ENCODE data around the gene ARFGAP1. TPM values are rescaled to one million over a fixed set of nuclear protein-coding genes. Genes with fewer than 3 reads are reported as not detected.
"Not testable (repeated sequence)": the region's sequence is repeated elsewhere in the genome, so short reads cannot be mapped to it uniquely, and the experiment has no call there.

Gene ARFGAP1
- total RNA-seq, 1 experiment from 2014 or later: 79.6 TPM

DNA sequence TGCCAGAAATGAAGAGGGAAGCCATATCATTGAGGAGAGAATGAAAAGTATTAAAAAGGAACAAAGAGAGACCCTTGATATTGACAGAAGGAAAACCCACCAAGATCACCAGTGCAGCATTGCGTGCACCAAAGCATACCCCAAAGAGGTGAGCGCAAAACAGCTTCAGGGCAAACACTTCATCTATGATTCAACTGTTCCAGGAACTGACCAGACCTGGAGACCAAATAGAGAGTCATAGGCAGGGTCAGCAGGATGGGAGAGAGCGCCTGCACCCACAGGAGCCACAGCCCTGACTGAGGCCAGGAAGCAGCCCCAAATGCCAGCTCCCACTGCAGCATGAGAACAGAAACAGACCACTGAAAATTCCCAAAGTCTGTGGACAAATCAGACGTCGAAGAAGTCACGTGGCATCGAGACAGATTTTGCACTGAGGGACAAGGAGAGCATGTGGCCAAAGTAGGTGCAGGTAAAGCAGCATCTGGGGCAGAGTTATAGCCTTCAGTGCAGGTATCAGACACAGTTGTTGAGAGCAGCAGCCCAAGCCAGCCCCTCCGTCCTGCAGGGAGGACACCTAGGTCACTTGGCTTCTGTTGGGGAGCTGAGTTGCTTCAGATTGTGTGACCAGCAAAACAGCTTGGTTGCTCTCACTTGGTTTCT is 59.3 kb downstream of the ARFGAP1 start:
- no peak for DNase-seq (ENCODE audit: low read depth)

DNA sequence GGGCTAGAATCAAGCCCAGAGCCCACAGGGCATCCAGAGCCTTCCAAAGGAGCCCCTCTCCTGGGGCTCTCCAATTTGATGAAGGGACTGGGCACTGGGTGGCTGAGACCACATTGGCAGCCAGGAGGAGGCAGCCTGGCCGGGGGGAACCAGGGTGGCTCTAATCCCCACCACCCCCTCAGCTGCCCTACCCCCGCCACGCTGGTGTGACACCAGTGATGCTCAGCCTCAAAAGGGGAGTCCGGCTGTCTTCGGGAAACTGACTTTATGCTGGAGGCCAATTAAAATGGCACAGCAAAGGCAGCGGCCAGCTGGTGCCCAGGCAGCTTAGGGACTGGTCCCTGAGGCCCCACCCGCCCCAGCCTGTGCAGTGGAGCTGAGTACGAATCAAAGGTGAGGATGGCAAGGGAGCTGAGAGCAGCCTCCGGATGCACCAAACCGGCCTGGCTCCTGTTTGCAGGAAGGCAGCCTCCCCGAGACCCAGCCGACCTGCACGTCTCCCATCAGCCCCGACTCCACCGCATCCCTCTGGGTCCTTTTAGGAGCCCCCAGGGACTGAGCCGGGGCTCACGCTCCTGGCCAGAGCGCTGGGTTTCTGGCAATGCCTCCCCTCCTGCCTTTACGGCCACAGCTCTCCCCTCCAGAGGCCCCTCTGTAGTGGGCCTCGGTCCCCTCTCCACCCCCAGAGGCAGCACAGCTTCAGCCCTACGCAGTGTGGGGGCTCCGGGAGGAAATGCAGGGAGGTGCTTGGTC is 60.1 kb downstream of the ARFGAP1 start:
- no peak for DNase-seq (ENCODE audit: low read depth)

DNA sequence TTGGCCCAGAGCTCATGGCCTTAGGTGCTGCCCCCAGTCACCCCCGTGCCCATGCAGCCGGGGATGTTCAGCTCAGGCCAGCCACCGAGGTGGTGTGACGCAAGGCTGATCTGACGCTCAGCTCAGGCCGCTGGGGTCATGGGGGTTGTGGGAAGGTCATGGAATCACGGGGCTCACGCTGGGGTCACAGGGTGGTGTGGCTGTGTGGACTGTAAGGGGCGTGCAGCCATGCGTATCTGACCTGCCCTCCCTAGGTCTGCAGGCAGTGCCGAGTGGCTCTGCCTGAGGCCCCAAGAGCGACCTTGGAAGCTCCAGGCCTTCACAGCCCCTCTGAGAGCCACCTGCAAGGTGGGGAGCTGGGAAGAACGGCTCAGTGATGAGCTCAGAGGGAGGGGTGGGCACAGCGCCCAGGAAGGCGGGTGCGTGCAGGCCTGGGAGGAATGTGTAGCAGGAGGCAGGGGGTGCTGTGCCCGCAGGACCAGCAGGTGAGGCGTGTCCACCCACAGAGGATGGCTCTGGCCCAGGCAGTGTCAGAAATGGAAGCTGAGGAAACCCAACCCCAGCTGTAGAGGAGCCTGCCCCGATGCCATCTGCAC is 60.7 kb downstream of the ARFGAP1 start:
- DNase-seq (ENCODE audit: low read depth): no peak

DNA sequence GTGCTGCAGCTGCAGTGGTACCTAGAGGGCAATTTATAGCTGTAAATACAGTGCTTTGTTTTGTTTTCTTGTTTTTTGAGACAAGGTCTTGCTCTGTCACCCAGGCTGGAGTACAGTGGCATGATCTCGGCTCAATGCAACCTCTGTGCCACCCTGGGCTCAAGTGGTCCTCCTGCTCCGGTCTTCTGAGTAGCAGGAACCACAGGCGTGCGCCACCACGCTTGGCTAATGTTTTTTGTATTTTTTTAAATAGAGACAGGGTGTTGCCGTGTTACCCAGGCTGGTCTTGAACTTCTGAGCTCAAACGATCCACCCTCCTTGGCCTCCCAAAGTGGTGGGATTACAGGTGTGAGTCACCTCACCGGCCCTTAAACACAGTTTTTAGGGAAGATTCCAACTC is 61.7 kb downstream of the ARFGAP1 start:
- no peak for DNase-seq (ENCODE audit: low read depth)

DNA sequence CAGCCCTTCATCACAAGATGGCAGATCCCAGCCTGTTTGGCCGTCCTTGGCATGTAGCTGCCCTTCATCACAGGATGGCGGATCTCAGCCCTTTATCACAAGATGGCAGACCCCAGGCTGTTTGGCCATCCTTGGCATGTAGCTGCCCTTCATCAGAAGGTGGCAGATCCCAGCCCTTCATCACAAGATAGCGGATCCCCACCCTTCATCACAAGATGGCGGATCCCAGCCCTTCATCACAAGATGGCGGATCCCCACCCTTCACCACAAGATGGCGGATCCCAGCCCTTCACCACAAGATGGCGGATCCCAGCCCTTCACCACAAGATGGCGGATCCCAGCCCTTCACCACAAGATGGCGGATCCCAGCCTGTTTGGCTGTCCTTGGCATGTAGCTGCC is 62.4 kb downstream of the ARFGAP1 start:
- not testable (repeated sequence) for DNase-seq (ENCODE audit: low read depth)

DNA sequence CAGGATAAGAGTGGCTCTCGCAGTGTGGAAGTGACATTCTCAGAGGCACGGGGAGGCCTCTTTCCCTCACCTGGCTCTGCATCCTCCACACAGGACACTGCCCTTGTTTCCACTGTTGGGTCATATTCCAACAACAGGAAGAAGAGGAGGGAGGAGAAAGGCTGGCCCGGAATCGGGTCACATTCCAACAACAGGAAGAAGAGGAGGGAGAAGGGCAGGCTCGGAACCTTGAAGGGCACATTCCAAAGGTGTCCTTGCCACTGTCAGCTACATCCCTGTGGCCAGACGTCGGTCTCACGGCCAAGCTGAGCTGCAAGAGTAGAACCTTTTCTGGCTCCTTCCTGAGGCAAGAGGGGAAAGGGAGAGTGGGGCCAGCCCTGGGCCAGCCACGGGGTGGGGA is 63.1 kb downstream of the ARFGAP1 start:
- no peak for DNase-seq (ENCODE audit: low read depth)

DNA sequence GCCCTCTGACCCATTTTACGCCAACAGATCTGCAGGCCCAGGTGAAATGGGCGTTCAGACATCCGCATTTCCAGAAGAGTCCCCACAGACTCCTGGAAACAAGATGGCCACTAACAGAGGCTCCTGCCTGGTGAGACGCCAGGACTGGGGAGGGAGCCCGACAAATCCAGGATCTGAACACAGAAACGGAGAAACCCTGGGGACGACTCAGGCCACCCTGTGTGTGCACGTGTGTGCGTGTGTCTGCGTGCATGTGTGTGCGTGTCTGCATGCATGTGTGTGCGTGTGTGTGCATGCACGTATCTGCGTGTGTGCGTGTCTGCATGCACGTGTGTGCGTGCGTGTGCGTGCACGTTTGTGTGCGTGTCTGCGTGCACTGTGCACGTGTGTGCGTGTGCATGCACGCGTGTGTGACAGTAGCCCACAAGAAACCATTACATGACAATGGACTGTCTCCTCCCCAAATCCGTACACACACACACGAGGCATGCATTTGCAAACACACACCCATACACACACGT is 63.7 kb downstream of the ARFGAP1 start:
- no peak for DNase-seq (ENCODE audit: low read depth)

DNA sequence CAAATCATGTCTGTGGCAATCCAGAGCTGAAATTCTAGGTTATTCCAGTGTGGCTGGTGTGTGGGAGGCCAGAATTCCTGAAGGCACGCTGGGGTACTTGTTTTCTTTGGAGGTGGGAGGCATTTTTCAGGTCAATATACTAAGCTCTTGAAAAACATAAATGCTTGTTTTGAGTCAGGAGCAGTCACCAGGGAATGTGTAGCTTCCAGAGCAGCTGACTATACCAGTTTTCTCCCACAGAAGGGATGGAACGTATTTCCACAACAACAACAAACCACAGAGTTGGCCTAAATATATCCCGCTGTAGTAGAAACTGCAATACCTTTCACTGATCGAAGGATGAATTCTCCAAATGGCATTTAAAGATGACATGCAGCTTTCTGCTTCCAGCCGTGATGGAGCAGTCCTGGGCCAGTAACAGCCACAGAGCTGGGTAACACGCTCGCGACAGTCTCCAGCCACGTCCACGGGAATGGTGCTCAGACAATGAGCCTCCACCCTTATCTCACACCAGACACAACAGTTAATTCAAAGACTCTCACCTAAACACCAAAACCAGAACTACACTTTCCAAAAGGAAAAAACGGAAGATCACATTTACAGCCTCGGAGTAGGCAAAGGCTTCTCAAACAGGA is 65.3 kb downstream of the ARFGAP1 start:
- DNase-seq (ENCODE audit: low read depth): peak; percentile 27

Other genes starting within 250 kb of the ARFGAP1 start
- gene YTHDF1, start 56.7 kb upstream of the ARFGAP1 start, total RNA-seq (2014; rRNA removed; shearing (Covaris generic)): 14.4 and 22.5 TPM in 2 replicates
- gene BIRC7, start 36.9 kb upstream of the ARFGAP1 start, total RNA-seq (2014; rRNA removed; shearing (Covaris generic)): 0.51 and 1.7 TPM in 2 replicates
- gene NKAIN4, start 18.4 kb upstream of the ARFGAP1 start, total RNA-seq (2014; rRNA removed; shearing (Covaris generic)): 10.6 and 12.9 TPM in 2 replicates
- gene COL20A1, start 20.4 kb downstream of the ARFGAP1 start, total RNA-seq (2014; rRNA removed; shearing (Covaris generic)): 0.97 and 1.3 TPM in 2 replicates
- gene CHRNA4, start 88.5 kb downstream of the ARFGAP1 start, total RNA-seq (2014; rRNA removed; shearing (Covaris generic)): not detected in 2 replicates
- 0.17 TPM in 1 of 2 replicates, not detected in the other for gene KCNQ2, start 199.8 kb downstream of the ARFGAP1 start, total RNA-seq (2014; rRNA removed; shearing (Covaris generic))
- 3.9 and 6.4 TPM in 2 replicates for gene EEF1A2, start 226.3 kb downstream of the ARFGAP1 start, total RNA-seq (2014; rRNA removed; shearing (Covaris generic))
- 30.6 and 39.0 TPM in 2 replicates for gene PPDPF, start 248.0 kb downstream of the ARFGAP1 start, total RNA-seq (2014; rRNA removed; shearing (Covaris generic))